ENCODE data around the gene ARHGAP26. TPM values are rescaled to one million over a fixed set of nuclear protein-coding genes. Genes with fewer than 3 reads are reported as not detected.

Gene ARHGAP26
- total and polyA plus RNA-seq, 7 donors = 2.5 to 28.7 (median 12.0) TPM

DNA sequence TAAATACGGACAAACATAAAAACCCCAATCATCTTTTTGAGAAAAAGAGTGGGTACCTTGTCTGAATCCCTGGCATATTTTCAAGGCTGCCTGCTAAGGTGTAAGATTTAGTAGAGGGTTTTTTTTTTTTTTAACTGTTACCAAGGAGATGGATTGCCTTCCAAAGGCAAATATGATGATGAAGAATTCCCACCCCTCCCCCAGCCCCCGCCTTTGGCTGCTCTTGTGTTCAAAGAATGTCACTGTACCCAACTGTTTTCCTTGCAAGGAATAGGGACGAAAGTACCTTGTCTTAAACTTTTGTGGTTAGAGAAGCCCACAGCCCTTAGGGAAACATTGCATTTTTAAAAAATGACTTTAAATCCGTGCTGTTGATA, 31.3 kb downstream of the ARHGAP26 start:
- no peaks in the 10 kb centered on the region for H3K9me3 ChIP-seq
- H3K4me3 ChIP-seq = no peak overlapping the region
- TF ChIP-seq, protein P1, sequence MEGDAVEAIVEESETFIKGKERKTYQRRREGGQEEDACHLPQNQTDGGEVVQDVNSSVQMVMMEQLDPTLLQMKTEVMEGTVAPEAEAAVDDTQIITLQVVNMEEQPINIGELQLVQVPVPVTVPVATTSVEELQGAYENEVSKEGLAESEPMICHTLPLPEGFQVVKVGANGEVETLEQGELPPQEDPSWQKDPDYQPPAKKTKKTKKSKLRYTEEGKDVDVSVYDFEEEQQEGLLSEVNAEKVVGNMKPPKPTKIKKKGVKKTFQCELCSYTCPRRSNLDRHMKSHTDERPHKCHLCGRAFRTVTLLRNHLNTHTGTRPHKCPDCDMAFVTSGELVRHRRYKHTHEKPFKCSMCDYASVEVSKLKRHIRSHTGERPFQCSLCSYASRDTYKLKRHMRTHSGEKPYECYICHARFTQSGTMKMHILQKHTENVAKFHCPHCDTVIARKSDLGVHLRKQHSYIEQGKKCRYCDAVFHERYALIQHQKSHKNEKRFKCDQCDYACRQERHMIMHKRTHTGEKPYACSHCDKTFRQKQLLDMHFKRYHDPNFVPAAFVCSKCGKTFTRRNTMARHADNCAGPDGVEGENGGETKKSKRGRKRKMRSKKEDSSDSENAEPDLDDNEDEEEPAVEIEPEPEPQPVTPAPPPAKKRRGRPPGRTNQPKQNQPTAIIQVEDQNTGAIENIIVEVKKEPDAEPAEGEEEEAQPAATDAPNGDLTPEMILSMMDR (IDR thresholded peaks at IDR 0.05) = no peak
- DNase-seq = no peak
- H3K27ac ChIP-seq = no peak overlapping the region
- no peak for ATAC-seq
- 90 to 93% (median 92%) methylated on average over 4 of the region's 4 CpGs for WGBS, 3 donors
- intact Hi-C loops (cut with DNase I) = no loop called here
- no peaks in the 10 kb centered on the region for H3K36me3 ChIP-seq (ENCODE audit: insufficient read depth in 1 of 2, low read depth in 1 of 2)
- peaks cover 6% of the 10 kb centered on the region for H3K4me1 ChIP-seq
- H3K27me3 ChIP-seq (ENCODE audit: insufficient read depth in 3 of 3, low read length in 2 of 3) = no peaks in the 10 kb centered on the region

DNA sequence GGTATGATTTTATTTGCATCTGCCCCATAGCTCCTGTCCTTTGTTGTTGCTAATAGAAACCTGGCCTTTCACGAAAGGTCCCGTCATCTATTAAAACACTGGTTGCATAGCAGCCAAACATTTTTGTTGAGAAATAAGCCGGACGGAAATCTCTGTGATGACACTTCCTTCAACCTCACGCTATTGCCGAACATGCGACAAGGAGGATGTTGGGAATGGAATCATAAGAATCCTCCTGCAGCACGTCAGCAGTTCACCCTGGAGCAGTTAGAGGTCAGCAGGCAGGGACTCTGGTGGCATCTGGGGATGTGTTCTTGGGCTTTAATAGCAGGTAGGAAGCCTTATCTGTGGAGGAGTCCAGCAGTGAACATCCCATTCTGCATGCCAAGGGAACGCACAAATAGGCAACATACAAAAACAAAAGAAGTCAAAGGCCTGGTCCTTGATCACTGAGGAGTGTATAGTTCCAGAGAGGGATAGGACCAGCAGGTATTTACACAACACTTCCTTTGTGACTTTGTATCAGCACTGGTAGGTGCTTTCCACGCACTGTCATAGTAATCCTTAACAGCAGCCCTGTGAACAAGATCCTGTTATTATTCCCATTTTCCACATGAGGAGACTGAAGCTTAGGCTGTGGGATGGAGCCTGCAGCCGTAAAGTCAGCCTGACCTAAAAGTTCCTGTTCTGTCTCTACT, 33.4 kb downstream of the ARHGAP26 start:
- Histone ChIP-seq H3K4me1 (peaks cover 10% of the 10 kb centered on the region), H3K27me3 (ENCODE audit: insufficient read depth in 3 of 3, low read length in 2 of 3) (no peaks in the 10 kb centered on the region), H3K27ac (peak overlapping the region; percentile 65), H3K9me3 (no peaks in the 10 kb centered on the region), H3K36me3 (ENCODE audit: insufficient read depth in 1 of 2, low read depth in 1 of 2) (no peaks in the 10 kb centered on the region), H3K4me3 (no peak overlapping the region)
- ATAC-seq = peak in 3 of 4 donors; percentile 53 to 73 (median 56)
- intact Hi-C loops (cut with DNase I) = no loop called here
- WGBS, 3 donors = 66 to 76% (median 69%) methylated on average over 11 of the region's 11 CpGs
- TF ChIP-seq, protein P1 (IDR thresholded peaks at IDR 0.05) = no peak
- peak; percentile 41 to 62 for DNase-seq

DNA sequence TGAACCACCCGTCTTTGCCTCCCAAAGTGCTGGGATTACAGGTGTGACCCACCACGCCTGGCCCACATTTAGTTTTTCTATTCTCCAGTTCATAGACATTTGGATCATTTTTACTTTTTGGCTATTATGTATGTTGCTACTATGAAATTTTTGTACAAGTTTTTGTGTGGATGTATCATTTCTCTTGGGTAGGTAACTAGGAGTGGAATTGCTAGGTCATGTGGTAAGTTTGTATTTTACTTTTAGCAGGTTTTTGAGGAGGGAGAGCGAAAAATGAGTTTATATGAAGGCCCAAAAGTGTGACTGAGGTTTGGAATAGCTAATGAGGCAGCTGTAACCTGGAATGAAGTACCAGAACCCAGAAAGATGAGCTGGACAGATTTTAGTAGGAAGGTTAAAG, 35.2 kb downstream of the ARHGAP26 start:
- Histone ChIP-seq H3K27me3 (ENCODE audit: insufficient read depth in 3 of 3, low read length in 2 of 3) (no peaks in the 10 kb centered on the region), H3K4me1 (peaks cover 16% of the 10 kb centered on the region), H3K9me3 (no peaks in the 10 kb centered on the region), H3K4me3 (no peak overlapping the region), H3K27ac (no peak overlapping the region), H3K36me3 (ENCODE audit: insufficient read depth in 1 of 2, low read depth in 1 of 2) (no peaks in the 10 kb centered on the region)
- TF ChIP-seq, protein P1 (IDR thresholded peaks at IDR 0.05) = no peak
- DNase-seq (no peak), ATAC-seq (no peak)
- WGBS, 3 donors = 97 to 99% (median 97%) methylated on average over 3 of the region's 3 CpGs
- intact Hi-C loops (cut with DNase I) = no loop called here

DNA sequence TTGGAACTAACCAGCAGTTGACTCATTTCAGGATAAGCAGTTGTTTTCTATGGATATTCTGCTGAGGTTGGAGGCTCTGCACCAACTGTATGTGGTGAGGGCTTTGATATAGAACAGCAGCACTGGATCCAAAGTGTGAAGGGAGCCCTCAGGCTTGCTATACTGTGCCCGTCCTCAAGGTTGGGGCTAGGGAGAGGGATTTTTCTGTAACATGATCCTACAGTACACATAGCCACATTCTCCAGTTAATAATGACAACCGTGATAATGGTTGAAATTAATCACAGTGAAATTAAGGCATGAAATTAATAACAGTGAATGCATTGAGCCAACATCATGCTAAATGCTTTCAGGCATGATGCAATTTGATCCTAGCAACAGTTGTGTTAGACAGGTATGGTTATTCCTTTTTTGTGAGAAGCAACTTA, 36.7 kb downstream of the ARHGAP26 start:
- no peak overlapping the region for H3K27ac ChIP-seq
- H3K27me3 ChIP-seq (ENCODE audit: insufficient read depth in 3 of 3, low read length in 2 of 3) = no peaks in the 10 kb centered on the region
- TF ChIP-seq, protein P1 (IDR thresholded peaks at IDR 0.05) = no peak

More for the DNA sequence above, 36.7 kb downstream of the ARHGAP26 start:
- H3K4me1 ChIP-seq = peaks cover 31% of the 10 kb centered on the region
- H3K9me3 ChIP-seq = no peaks in the 10 kb centered on the region
- intact Hi-C loops (cut with DNase I) = no loop called here
- WGBS, 3 donors = 35 to 64% (median 41%) methylated on average over 2 of the region's 2 CpGs
- H3K36me3 ChIP-seq (ENCODE audit: insufficient read depth in 1 of 2, low read depth in 1 of 2) = no peaks in the 10 kb centered on the region
- DNase-seq (no peak), ATAC-seq (no peak)
- no peak overlapping the region for H3K4me3 ChIP-seq
